Measurements from ENCODE around the gene PHPT1. TPM values are rescaled to one million over a fixed set of nuclear protein-coding genes. Genes with fewer than 3 reads are reported as not detected.
A peak's percentile ranks its signal among the peaks of the same experiment; 100 is the strongest.

Gene PHPT1
- total and polyA plus RNA-seq, 2 of the 13 experiments (the other 11 are each of a cell fraction or from before 2014, with no cell fraction given): 189 to 192 TPM

DNA sequence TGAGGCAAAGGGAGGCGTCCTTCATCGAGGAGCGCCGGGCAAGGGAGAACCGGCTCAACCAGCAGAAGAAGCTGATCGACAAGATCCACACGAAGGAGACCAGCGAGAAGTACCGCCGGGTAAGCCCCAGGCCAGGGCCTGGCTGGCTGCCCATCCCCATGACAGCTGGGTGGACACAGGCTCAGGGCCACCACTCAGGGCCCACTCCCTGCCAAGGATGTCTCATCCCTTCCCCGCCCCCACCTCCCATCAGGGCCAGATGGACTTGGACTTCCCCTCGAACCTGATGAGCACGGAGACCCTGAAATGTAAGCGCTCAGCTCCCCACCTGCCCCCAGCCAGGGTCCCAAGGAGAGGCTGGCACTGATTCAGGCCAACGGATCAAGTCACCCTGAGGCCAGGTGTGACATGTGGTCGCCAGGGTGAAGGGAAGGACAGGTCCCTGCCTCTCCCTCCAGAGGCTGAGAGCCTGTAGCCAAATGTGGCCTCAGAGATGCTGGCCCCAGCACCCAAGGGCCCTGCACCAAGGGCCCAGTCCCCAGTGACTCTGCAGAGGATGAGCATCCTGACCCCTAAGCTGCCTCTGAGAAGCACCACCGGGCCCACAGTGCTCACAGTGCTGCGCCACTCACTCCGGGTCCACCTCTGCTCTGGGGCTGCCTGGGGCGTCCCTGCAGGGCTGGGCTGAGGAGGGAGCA lies 44.6 kb upstream of the PHPT1 start (continued):
- TF ChIP-seq NONO (IDR thresholded peaks at IDR 0.05): no peak
- peak; percentile 45; the same call in 1 of the 2 replicates for TF ChIP-seq NONO (CRISPR knock-in tag; conservative IDR thresholded peaks at IDR 0.05)
- no peak for TF ChIP-seq ZSCAN31 (CRISPR knock-in tag; IDR thresholded peaks at IDR 0.05; ENCODE audit: low read depth)
- TF ChIP-seq, protein P1, sequence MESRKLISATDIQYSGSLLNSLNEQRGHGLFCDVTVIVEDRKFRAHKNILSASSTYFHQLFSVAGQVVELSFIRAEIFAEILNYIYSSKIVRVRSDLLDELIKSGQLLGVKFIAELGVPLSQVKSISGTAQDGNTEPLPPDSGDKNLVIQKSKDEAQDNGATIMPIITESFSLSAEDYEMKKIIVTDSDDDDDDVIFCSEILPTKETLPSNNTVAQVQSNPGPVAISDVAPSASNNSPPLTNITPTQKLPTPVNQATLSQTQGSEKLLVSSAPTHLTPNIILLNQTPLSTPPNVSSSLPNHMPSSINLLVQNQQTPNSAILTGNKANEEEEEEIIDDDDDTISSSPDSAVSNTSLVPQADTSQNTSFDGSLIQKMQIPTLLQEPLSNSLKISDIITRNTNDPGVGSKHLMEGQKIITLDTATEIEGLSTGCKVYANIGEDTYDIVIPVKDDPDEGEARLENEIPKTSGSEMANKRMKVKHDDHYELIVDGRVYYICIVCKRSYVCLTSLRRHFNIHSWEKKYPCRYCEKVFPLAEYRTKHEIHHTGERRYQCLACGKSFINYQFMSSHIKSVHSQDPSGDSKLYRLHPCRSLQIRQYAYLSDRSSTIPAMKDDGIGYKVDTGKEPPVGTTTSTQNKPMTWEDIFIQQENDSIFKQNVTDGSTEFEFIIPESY (CRISPR knock-in tag; IDR thresholded peaks at IDR 0.05): peak; percentile 24; the same call in 1 of the 2 replicates
- peak; percentile 97 for TF ChIP-seq AGO1 (IDR thresholded peaks at IDR 0.05; ENCODE audit: low read depth, low read length, poor library complexity, severe bottlenecking)
- peak; percentile 7 for TF ChIP-seq AGO2 (optimal IDR thresholded peaks at IDR 0.05; ENCODE audit: low read depth, low read length)
- 0 out of 2 replicates have a peak, but pooled peaks have one; percentile 51 for TF ChIP-seq ZNF296 (CRISPR knock-in tag; conservative IDR thresholded peaks at IDR 0.05)
- TF ChIP-seq PRDM4 (CRISPR knock-in tag; IDR thresholded peaks at IDR 0.05; ENCODE audit: borderline replicate concordance): no peak
- peak; percentile 61; the same call in 1 of the 2 replicates for TF ChIP-seq ZNF333 (CRISPR knock-in tag; IDR thresholded peaks at IDR 0.05; ENCODE audit: borderline replicate concordance)

Measured in HepG2 (cell line).